ENCODE data around the gene CEP164.

DNA sequence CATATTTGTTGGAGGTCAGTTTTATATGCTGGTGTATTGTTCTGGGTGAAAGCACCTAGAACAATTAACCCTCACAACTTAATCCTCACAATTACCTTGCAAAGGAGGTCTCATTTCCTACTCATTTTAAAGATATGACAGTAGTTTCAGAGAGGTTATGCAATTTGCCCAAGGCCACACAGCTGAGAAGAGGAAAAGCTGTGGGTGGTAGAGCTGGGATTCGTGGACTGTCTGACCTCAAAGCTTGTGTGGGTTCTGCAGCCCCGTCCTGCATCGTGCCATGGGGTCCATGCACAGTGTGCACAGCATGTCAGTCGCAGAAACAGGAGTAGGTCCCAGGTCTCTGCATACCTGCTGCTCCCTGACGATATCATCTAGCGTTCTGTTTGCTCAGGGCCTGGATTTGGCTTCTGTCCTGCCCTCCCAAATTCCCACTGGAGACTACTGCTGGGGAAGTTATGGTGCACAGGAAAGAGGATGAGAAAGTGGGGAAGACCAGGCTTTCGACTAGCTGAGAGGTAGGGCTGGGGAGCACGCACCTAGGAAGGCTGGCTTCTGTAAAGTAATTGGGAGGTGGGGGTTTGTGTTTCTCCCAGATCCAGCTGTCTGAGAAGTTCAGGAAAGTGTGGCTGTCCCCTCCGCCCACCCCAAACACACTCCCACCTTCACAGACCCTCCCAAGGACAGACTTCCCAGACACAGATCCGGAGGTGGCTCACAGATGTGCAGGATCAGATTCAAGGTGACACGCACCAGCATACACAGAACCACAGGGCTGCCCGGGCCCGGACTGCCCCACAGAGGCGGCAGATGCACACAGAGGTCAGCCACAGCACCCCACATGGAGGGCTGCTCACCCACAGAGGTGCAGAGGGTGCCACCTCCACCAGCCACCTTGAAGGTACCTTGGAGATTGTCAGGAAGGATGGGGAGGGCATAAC is 13.6 kb upstream of the CEP164 start:
- TF ChIP-seq ATF7 (IDR thresholded peaks at IDR 0.05) (no peak), MYBL2 (IDR thresholded peaks at IDR 0.05; ENCODE audit: low read depth) (no peak), MYBL2 (CRISPR knock-in tag; IDR thresholded peaks at IDR 0.05; ENCODE audit: borderline replicate concordance) (no peak), POU5F1 (IDR thresholded peaks at IDR 0.05; ENCODE audit: borderline replicate concordance, low read depth, low read length, partially characterized antibody) (no peak), RUNX1 (IDR thresholded peaks at IDR 0.05; ENCODE audit: low read depth) (no peak), EHMT2 (IDR thresholded peaks at IDR 0.05) (no peak), ARNT (IDR thresholded peaks at IDR 0.05) (no peak), YY1 (IDR thresholded peaks at IDR 0.05; ENCODE audit: borderline replicate concordance in 1 of 3, control insufficient read depth in 1 of 3, extremely low read depth in 1 of 3, insufficient read depth in 3 of 3, insufficient read length in 1 of 3, insufficient replicate concordance in 2 of 3, low read depth in 1 of 3, low read length in 2 of 3) (no peak), NCOA6 (IDR thresholded peaks at IDR 0.05) (no peak), KDM4B (IDR thresholded peaks at IDR 0.05; ENCODE audit: borderline replicate concordance in 2 of 2, low read depth in 1 of 2) (no peak), SETDB1 (IDR thresholded peaks at IDR 0.05; ENCODE audit: low read length) (no peak), ILK (tag; IDR thresholded peaks at IDR 0.05; ENCODE audit: borderline replicate concordance, low read depth) (no peak)
- TF ChIP-seq, protein P1, sequence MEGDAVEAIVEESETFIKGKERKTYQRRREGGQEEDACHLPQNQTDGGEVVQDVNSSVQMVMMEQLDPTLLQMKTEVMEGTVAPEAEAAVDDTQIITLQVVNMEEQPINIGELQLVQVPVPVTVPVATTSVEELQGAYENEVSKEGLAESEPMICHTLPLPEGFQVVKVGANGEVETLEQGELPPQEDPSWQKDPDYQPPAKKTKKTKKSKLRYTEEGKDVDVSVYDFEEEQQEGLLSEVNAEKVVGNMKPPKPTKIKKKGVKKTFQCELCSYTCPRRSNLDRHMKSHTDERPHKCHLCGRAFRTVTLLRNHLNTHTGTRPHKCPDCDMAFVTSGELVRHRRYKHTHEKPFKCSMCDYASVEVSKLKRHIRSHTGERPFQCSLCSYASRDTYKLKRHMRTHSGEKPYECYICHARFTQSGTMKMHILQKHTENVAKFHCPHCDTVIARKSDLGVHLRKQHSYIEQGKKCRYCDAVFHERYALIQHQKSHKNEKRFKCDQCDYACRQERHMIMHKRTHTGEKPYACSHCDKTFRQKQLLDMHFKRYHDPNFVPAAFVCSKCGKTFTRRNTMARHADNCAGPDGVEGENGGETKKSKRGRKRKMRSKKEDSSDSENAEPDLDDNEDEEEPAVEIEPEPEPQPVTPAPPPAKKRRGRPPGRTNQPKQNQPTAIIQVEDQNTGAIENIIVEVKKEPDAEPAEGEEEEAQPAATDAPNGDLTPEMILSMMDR (IDR thresholded peaks at IDR 0.05 in 2 of 3, conservative IDR thresholded peaks at IDR 0.05 in 1 of 3; ENCODE audit: insufficient read depth in 2 of 3, low read depth in 1 of 3, low read length in 3 of 3), result no peak
- TF ChIP-seq, protein P2, sequence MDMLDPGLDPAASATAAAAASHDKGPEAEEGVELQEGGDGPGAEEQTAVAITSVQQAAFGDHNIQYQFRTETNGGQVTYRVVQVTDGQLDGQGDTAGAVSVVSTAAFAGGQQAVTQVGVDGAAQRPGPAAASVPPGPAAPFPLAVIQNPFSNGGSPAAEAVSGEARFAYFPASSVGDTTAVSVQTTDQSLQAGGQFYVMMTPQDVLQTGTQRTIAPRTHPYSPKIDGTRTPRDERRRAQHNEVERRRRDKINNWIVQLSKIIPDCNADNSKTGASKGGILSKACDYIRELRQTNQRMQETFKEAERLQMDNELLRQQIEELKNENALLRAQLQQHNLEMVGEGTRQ (CRISPR knock-in tag; IDR thresholded peaks at IDR 0.05), result no peak
- TF ChIP-seq, protein P3, sequence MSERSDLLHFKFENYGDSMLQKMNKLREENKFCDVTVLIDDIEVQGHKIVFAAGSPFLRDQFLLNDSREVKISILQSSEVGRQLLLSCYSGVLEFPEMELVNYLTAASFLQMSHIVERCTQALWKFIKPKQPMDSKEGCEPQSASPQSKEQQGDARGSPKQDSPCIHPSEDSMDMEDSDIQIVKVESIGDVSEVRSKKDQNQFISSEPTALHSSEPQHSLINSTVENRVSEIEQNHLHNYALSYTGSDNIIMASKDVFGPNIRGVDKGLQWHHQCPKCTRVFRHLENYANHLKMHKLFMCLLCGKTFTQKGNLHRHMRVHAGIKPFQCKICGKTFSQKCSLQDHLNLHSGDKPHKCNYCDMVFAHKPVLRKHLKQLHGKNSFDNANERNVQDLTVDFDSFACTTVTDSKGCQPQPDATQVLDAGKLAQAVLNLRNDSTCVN (CRISPR knock-in tag; IDR thresholded peaks at IDR 0.05), result no peak
